PFSK-1 (cell line): ENCODE data around the gene METTL17.

Source experiments
- FOXP2 ChIP-seq: optimal IDR thresholded peaks from 2 replicates; pipeline ENCODE3; 2011; ENCODE audit warnings: borderline replicate concordance, control low read depth, inconsistent platforms; ENCODE audit not compliant: insufficient read depth; ENCODE audit errors: extremely low read length, extremely low read depth
- POLR2AphosphoS5 ChIP-seq: IDR thresholded peaks from 2 replicates; pipeline ENCODE4 v1.6.1; 2012; ENCODE audit warnings: low read depth, mild to moderate bottlenecking, control low read depth, low read length, moderate library complexity
- SIN3A ChIP-seq: IDR thresholded peaks from 2 replicates; pipeline ENCODE4 v1.6.1; 2012; ENCODE audit warnings: mild to moderate bottlenecking, low read length, moderate library complexity, borderline replicate concordance; ENCODE audit not compliant: insufficient read depth
- TAF1 ChIP-seq: IDR thresholded peaks from 2 replicates; pipeline ENCODE4 v1.6.1; 2012; ENCODE audit warnings: low read length, control low read depth, borderline replicate concordance; ENCODE audit not compliant: insufficient read depth
- TF ChIP-seq, protein P1 (sequence below), 2 experiments: IDR thresholded peaks; 2 replicates each; pipeline versions ENCODE4 v1.6.1 to v1.8.0; 2011 to 2012; ENCODE audit warnings: low read depth in 2 of 2, low read length in 2 of 2, control low read depth in 1 of 2, inconsistent platforms in 1 of 2, mild to moderate bottlenecking in 1 of 2, moderate library complexity in 1 of 2; ENCODE audit not compliant: insufficient read depth in 1 of 2

Gene METTL17

GRCh38 chr14:20970647-20970982, 19.2 kb upstream of the METTL17 start:
- TF ChIP-seq SIN3A (no peak), TAF1 (no peak), FOXP2 (no peak)
- TF ChIP-seq, protein P1, sequence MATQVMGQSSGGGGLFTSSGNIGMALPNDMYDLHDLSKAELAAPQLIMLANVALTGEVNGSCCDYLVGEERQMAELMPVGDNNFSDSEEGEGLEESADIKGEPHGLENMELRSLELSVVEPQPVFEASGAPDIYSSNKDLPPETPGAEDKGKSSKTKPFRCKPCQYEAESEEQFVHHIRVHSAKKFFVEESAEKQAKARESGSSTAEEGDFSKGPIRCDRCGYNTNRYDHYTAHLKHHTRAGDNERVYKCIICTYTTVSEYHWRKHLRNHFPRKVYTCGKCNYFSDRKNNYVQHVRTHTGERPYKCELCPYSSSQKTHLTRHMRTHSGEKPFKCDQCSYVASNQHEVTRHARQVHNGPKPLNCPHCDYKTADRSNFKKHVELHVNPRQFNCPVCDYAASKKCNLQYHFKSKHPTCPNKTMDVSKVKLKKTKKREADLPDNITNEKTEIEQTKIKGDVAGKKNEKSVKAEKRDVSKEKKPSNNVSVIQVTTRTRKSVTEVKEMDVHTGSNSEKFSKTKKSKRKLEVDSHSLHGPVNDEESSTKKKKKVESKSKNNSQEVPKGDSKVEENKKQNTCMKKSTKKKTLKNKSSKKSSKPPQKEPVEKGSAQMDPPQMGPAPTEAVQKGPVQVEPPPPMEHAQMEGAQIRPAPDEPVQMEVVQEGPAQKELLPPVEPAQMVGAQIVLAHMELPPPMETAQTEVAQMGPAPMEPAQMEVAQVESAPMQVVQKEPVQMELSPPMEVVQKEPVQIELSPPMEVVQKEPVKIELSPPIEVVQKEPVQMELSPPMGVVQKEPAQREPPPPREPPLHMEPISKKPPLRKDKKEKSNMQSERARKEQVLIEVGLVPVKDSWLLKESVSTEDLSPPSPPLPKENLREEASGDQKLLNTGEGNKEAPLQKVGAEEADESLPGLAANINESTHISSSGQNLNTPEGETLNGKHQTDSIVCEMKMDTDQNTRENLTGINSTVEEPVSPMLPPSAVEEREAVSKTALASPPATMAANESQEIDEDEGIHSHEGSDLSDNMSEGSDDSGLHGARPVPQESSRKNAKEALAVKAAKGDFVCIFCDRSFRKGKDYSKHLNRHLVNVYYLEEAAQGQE (IDR thresholded peaks at IDR 0.05; ENCODE audit: insufficient read depth in 1 of 2, low read depth in 2 of 2, low read length in 2 of 2): no peak

GRCh38 chr14:20970983-20971704, 18.6 kb upstream of the METTL17 start:
- no peak for TF ChIP-seq SIN3A
- TF ChIP-seq, protein P1 (IDR thresholded peaks at IDR 0.05; ENCODE audit: insufficient read depth in 1 of 2, low read depth in 2 of 2, low read length in 2 of 2): no peak
- TF ChIP-seq FOXP2: peak; percentile 59
- no peak for TF ChIP-seq TAF1
- TF ChIP-seq POLR2AphosphoS5: 0 out of 2 replicates have a peak, but pooled peaks have one; percentile 36

DNA sequence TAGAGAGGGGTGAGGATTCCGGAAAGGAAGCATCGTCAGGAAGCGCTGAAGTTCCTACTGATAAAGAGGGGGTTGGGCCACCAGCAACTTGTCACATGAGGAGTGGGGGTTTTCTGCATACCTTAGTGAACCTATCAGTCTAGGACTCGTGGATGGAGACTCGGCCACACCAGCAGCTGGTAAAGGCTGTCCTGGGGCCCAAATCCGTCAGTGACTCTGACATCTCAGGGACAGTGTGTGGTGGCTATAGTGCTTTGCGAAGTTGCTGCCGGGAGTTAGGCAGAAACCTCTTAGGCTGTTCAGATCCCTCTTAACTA, 18.1 kb upstream of the METTL17 start:
- TF ChIP-seq TAF1: no peak
- TF ChIP-seq, protein P1 (IDR thresholded peaks at IDR 0.05; ENCODE audit: insufficient read depth in 1 of 2, low read depth in 2 of 2, low read length in 2 of 2): no peak
- TF ChIP-seq SIN3A: no peak
- no peak for TF ChIP-seq POLR2AphosphoS5
- TF ChIP-seq FOXP2: no peak

GRCh38 chr14:20973501-20973900, 16.3 kb upstream of the METTL17 start:
- TF ChIP-seq POLR2AphosphoS5 (no peak), SIN3A (no peak), FOXP2 (no peak), TAF1 (no peak)
- TF ChIP-seq, protein P1 (IDR thresholded peaks at IDR 0.05; ENCODE audit: insufficient read depth in 1 of 2, low read depth in 2 of 2, low read length in 2 of 2): no peak
